ENCODE results near the gene MBOAT1.

- TF ChIP-seq CTCF (conservative IDR thresholded peaks at IDR 0.05; ENCODE audit: low read depth, low read length) (no peak), EZH2 (IDR thresholded peaks at IDR 0.05; ENCODE audit: borderline replicate concordance, low read depth, low read length, poor library complexity, severe bottlenecking) (no peak)
Observed at GRCh38 chr6:20175810-20176410, 36.4 kb downstream of the MBOAT1 start.

Data from A673 (cell line).